ENCODE measurements around the gene NUP210L. TPM values are rescaled to one million over a fixed set of nuclear protein-coding genes. Genes with fewer than 3 reads are reported as not detected.
"Not testable (repeated sequence)": the region's sequence is repeated elsewhere in the genome, so short reads cannot be mapped to it uniquely, and the experiment has no call there.

The NUP210L gene
- total RNA-seq, 1 donor from 2014 or later, result 0.22 TPM

GRCh38 chr1:154104433-154105082 is 50.3 kb downstream of the NUP210L start:
- ChIA-PET POLR2A (no interaction called here), CTCF (no interaction called here)
- TF ChIP-seq, protein P1, sequence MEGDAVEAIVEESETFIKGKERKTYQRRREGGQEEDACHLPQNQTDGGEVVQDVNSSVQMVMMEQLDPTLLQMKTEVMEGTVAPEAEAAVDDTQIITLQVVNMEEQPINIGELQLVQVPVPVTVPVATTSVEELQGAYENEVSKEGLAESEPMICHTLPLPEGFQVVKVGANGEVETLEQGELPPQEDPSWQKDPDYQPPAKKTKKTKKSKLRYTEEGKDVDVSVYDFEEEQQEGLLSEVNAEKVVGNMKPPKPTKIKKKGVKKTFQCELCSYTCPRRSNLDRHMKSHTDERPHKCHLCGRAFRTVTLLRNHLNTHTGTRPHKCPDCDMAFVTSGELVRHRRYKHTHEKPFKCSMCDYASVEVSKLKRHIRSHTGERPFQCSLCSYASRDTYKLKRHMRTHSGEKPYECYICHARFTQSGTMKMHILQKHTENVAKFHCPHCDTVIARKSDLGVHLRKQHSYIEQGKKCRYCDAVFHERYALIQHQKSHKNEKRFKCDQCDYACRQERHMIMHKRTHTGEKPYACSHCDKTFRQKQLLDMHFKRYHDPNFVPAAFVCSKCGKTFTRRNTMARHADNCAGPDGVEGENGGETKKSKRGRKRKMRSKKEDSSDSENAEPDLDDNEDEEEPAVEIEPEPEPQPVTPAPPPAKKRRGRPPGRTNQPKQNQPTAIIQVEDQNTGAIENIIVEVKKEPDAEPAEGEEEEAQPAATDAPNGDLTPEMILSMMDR (IDR thresholded peaks at IDR 0.05), result no peak
- no peak for ATAC-seq (ENCODE audit: low read depth)
- Mint-ChIP-seq H3K4me1 (no peaks in the 10 kb centered on the region), H3K4me3 (no peak overlapping the region), H3K27ac (no peak overlapping the region), H3K27me3 (no peaks in the 10 kb centered on the region), H3K36me3 (ENCODE audit: low read depth) (no peaks in the 10 kb centered on the region), H3K9me3 (no peaks in the 10 kb centered on the region)
- intact Hi-C loops (cut with micrococcal nuclease), result no loop called here
- no peak for DNase-seq

DNA sequence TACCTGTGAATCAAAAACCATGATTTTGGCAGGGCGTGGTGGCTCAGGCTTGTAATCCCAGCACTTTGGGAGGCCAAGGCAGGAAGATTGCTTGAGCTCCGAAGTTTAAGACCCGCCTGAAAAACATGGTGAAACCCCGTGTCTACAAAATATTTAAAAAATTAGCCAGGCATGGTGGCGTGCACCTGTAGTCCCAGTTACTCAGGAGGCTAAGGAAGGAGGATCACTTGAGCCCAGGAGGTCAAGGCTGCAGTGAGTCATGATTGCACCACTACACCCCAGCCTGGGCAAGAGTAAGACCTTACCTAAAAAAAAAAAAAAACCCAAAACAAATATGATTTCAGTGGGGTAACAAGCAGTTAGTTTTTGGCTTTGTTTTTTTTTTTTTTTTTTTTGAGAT is 54.7 kb downstream of the NUP210L start:
- CTCF ChIA-PET, H3K27me3 Mint-ChIP-seq, H3K4me3 Mint-ChIP-seq: not testable (repeated sequence)

GRCh38 chr1:154097873-154098272 is 57.0 kb downstream of the NUP210L start:
- CTCF ChIA-PET, result no interaction called here
- POLR2A ChIA-PET, result no interaction called here
- Mint-ChIP-seq H3K4me1 (no peaks in the 10 kb centered on the region), H3K36me3 (ENCODE audit: low read depth) (no peaks in the 10 kb centered on the region), H3K27me3 (no peaks in the 10 kb centered on the region), H3K9me3 (no peaks in the 10 kb centered on the region), H3K27ac (no peak overlapping the region), H3K4me3 (no peak overlapping the region)
- intact Hi-C loops (cut with micrococcal nuclease), result no loop called here
- TF ChIP-seq, protein P1 (IDR thresholded peaks at IDR 0.05), result no peak
- DNase-seq, result no peak
- ATAC-seq (ENCODE audit: low read depth), result no peak

More for the DNA sequence above, 54.7 kb downstream of the NUP210L start:
- intact Hi-C loops (cut with micrococcal nuclease); H3K36me3 Mint-ChIP-seq (ENCODE audit: low read depth); H3K4me1 Mint-ChIP-seq; POLR2A ChIA-PET; H3K27ac Mint-ChIP-seq; DNase-seq; ATAC-seq (ENCODE audit: low read depth); H3K9me3 Mint-ChIP-seq: not testable (repeated sequence)

GRCh38 chr1:154095456-154096060 is 59.3 kb downstream of the NUP210L start:
- TF ChIP-seq, protein P1 (IDR thresholded peaks at IDR 0.05), result no peak
- ATAC-seq (ENCODE audit: low read depth) (no peak), DNase-seq (no peak)
- H3K27me3 Mint-ChIP-seq, result no peaks in the 10 kb centered on the region
- H3K9me3 Mint-ChIP-seq, result no peaks in the 10 kb centered on the region
- H3K27ac Mint-ChIP-seq, result no peak overlapping the region
- H3K4me3 Mint-ChIP-seq, result no peak overlapping the region
- intact Hi-C loops (cut with micrococcal nuclease), result no loop called here
- ChIA-PET POLR2A (no interaction called here), CTCF (no interaction called here)
- no peaks in the 10 kb centered on the region for H3K4me1 Mint-ChIP-seq
- no peaks in the 10 kb centered on the region for H3K36me3 Mint-ChIP-seq (ENCODE audit: low read depth)

DNA sequence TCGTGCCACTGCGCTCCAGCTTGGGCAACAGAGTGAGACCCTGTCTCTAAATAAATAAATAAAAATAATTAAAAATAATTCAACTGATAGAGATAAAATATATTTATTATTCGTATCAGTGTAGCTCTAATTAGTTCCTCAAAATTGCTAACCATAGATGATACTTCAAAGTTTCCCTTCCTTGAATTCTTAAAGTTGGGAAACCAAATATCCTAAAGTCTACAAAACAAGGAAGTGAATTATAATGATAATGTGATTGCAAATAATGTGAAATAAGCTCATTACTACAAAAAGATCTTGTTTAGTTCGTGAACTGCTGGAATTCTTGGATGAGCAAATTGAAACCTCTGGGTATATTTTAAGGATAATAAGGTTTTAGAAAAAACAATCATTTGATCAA is 60.5 kb downstream of the NUP210L start:
- Mint-ChIP-seq H3K27ac (no peak overlapping the region), H3K4me3 (no peak overlapping the region), H3K9me3 (no peaks in the 10 kb centered on the region), H3K36me3 (ENCODE audit: low read depth) (no peaks in the 10 kb centered on the region), H3K27me3 (no peaks in the 10 kb centered on the region), H3K4me1 (no peaks in the 10 kb centered on the region)
- TF ChIP-seq, protein P1 (IDR thresholded peaks at IDR 0.05), result no peak
- DNase-seq (no peak), ATAC-seq (ENCODE audit: low read depth) (no peak)
- ChIA-PET CTCF (no interaction called here), POLR2A (no interaction called here)
- intact Hi-C loops (cut with micrococcal nuclease), result no loop called here

Measured in activated B cell treated with CpG ODN at 0.5 μM for 24 hours (primary cell).